ENCODE measurements around the gene RINL. TPM values are rescaled to one million over a fixed set of nuclear protein-coding genes. Genes with fewer than 3 reads are reported as not detected.

Gene RINL
- polyA plus RNA-seq, 1 donor (not counting 4 experiments of a cell fraction or from before 2014, with no cell fraction given): 6.3 TPM

DNA sequence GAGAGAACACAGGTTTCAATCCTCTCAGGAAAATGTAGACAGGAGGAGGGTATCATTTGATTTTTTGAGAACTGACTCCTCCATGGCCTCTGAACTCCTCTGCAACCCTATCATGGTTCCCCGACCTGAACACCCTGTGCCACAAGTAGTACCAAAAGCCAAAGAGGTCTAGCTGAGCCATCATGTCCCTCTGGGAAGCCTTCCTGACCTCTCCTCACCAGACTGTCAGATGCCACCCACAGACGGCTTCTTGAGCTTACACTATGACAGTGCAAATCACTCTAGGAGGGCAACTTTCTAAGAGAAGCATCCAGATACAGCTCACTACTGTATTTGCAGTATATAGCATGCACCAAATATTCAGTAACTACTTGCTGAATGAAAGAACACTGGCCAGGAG lies 32.0 kb downstream of the RINL start:
- Histone ChIP-seq H3K4me3 (ENCODE audit: control insufficient read depth in 2 of 3, extremely low read depth in 1 of 3, insufficient read depth in 2 of 3, low read depth in 1 of 3, low read length in 3 of 3) (no peak overlapping the region), H2AFZ (ENCODE audit: control insufficient read depth, low read length) (no peak overlapping the region), H3K4me2 (ENCODE audit: control insufficient read depth, extremely low read depth, insufficient read depth, low read depth, low read length) (no peak overlapping the region), H3K27me3 (ENCODE audit: control insufficient read depth, extremely low read depth, insufficient read depth, low read length) (no peaks in the 10 kb centered on the region), H3K36me3 (ENCODE audit: control insufficient read depth in 2 of 2, extremely low read depth in 1 of 2, insufficient read depth in 2 of 2, low read length in 2 of 2) (peaks cover 51 to 65% of the 10 kb centered on the region in 2 experiments), H3K9me3 (ENCODE audit: control insufficient read depth, low read depth, low read length) (no peaks in the 10 kb centered on the region), H4K20me1 (ENCODE audit: control insufficient read depth, extremely low read depth, insufficient read depth, low read length) (peaks cover 25% of the 10 kb centered on the region), H3K9ac (ENCODE audit: control insufficient read depth, extremely low read depth, insufficient read depth, low read length) (no peak overlapping the region), H3K4me1 (ENCODE audit: control insufficient read depth, extremely low read depth, insufficient read depth, low read length) (peaks cover 27% of the 10 kb centered on the region), H3K79me2 (ENCODE audit: control insufficient read depth, insufficient read depth, low read length) (peaks cover 77% of the 10 kb centered on the region), H3K27ac (ENCODE audit: control insufficient read depth, insufficient read depth, low read length) (no peak overlapping the region), H3K9me1 (ENCODE audit: control insufficient read depth, extremely low read depth, insufficient read depth, low read length) (peaks cover 2% of the 10 kb centered on the region)
- FAIRE-seq: no peak
- dilution Hi-C loops (cut with MboI; ENCODE audit: extremely low pct_ligation_motif_present, low sequenced_read_pairs): no loop called here
- no peak for DNase-seq (ENCODE audit: low read depth, low spot score)
- TF ChIP-seq, protein P1, sequence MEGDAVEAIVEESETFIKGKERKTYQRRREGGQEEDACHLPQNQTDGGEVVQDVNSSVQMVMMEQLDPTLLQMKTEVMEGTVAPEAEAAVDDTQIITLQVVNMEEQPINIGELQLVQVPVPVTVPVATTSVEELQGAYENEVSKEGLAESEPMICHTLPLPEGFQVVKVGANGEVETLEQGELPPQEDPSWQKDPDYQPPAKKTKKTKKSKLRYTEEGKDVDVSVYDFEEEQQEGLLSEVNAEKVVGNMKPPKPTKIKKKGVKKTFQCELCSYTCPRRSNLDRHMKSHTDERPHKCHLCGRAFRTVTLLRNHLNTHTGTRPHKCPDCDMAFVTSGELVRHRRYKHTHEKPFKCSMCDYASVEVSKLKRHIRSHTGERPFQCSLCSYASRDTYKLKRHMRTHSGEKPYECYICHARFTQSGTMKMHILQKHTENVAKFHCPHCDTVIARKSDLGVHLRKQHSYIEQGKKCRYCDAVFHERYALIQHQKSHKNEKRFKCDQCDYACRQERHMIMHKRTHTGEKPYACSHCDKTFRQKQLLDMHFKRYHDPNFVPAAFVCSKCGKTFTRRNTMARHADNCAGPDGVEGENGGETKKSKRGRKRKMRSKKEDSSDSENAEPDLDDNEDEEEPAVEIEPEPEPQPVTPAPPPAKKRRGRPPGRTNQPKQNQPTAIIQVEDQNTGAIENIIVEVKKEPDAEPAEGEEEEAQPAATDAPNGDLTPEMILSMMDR (optimal IDR thresholded peaks at IDR 0.05 in 1 of 3, IDR thresholded peaks at IDR 0.05 in 1 of 3, conservative IDR thresholded peaks at IDR 0.05 in 1 of 3; ENCODE audit: extremely low read depth in 1 of 3, insufficient read depth in 2 of 3, low read length in 3 of 3): no peak
- no peak for TF ChIP-seq EZH2 (IDR thresholded peaks at IDR 0.05; ENCODE audit: low read length)

DNA sequence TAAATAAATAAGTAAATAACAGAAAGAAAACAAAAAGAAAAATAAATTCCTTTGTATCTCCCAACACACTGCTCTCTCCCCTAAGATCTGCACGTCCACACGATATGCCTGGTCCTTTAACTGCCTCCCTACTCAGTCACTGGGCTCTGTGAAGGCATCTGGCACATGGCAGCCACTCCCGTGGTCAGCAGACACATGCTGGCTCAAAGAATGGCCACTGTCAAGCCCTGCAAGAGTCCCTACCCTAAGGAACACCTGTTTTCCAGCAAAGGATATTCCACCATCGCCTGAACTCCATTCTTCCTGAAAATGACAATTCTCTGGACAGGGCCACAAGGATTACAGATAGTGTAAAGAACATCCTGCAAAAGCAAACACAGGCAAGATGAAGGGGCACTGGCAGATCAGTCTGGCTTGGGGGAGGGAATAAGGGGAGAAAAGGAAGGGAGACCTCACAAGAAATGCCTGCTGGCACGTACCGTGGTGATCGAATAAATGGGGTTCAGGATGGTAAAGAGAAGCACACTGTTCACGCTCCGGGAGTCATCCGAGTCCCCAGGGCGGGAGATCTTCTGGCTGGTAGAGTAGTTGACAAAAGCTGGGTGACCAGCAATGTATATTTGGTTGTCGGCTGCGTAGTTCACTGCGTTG lies 32.6 kb downstream of the RINL start:
- dilution Hi-C loops (cut with MboI; ENCODE audit: extremely low pct_ligation_motif_present, low sequenced_read_pairs): no loop called here
- H3K36me3 ChIP-seq (ENCODE audit: control insufficient read depth in 2 of 2, extremely low read depth in 1 of 2, insufficient read depth in 2 of 2, low read length in 2 of 2): peaks cover 53 to 68% of the 10 kb centered on the region in 2 experiments

More for the DNA sequence above, 32.6 kb downstream of the RINL start:
- Histone ChIP-seq H3K4me3 (ENCODE audit: control insufficient read depth in 2 of 3, extremely low read depth in 1 of 3, insufficient read depth in 2 of 3, low read depth in 1 of 3, low read length in 3 of 3) (no peak overlapping the region), H3K9ac (ENCODE audit: control insufficient read depth, extremely low read depth, insufficient read depth, low read length) (no peak overlapping the region), H2AFZ (ENCODE audit: control insufficient read depth, low read length) (no peak overlapping the region), H3K4me2 (ENCODE audit: control insufficient read depth, extremely low read depth, insufficient read depth, low read depth, low read length) (no peak overlapping the region), H3K4me1 (ENCODE audit: control insufficient read depth, extremely low read depth, insufficient read depth, low read length) (peaks cover 26% of the 10 kb centered on the region), H3K27ac (ENCODE audit: control insufficient read depth, insufficient read depth, low read length) (no peak overlapping the region), H4K20me1 (ENCODE audit: control insufficient read depth, extremely low read depth, insufficient read depth, low read length) (peaks cover 26% of the 10 kb centered on the region), H3K27me3 (ENCODE audit: control insufficient read depth, extremely low read depth, insufficient read depth, low read length) (no peaks in the 10 kb centered on the region), H3K9me1 (ENCODE audit: control insufficient read depth, extremely low read depth, insufficient read depth, low read length) (peaks cover 2% of the 10 kb centered on the region), H3K9me3 (ENCODE audit: control insufficient read depth, low read depth, low read length) (no peaks in the 10 kb centered on the region), H3K79me2 (ENCODE audit: control insufficient read depth, insufficient read depth, low read length) (peaks cover 81% of the 10 kb centered on the region)
- FAIRE-seq: no peak
- DNase-seq (ENCODE audit: low read depth, low spot score): no peak
- TF ChIP-seq, protein P1 (optimal IDR thresholded peaks at IDR 0.05 in 1 of 3, IDR thresholded peaks at IDR 0.05 in 1 of 3, conservative IDR thresholded peaks at IDR 0.05 in 1 of 3; ENCODE audit: extremely low read depth in 1 of 3, insufficient read depth in 2 of 3, low read length in 3 of 3): no peak
- TF ChIP-seq EZH2 (IDR thresholded peaks at IDR 0.05; ENCODE audit: low read length): no peak
